Neutrophil (primary cell): Measurements from ENCODE around the gene NUBP2.

Source experiments
- H3K27ac ChIP-seq: fragments of 200-600 bp; sonication (generic); 2 replicates; pipeline ENCODE4 v1.5.1; 2016; ENCODE audit warnings: mild to moderate bottlenecking, moderate library complexity
- H3K27me3 ChIP-seq: fragments of 200-600 bp; sonication (generic); 2 replicates; pipeline ENCODE4 v1.6.0; 2016; ENCODE audit warnings: mild to moderate bottlenecking
- H3K36me3 ChIP-seq: fragments of 200-600 bp; sonication (generic); 2 replicates; pipeline ENCODE4 v1.5.1; 2017
- H3K4me1 ChIP-seq, 2 experiments: fragments of 200-600 bp in 1 of 2; sonication (generic) in 1 of 2; 1 replicate in 1 of 2; 2 replicates in 1 of 2; pipeline versions ENCODE4 v1.5.1 to v1.6.1; 2013 to 2016; ENCODE audit warnings: low read depth in 1 of 2, low read length in 1 of 2, mild to moderate bottlenecking in 1 of 2, moderate library complexity in 1 of 2; ENCODE audit not compliant: control insufficient read depth in 1 of 2, insufficient read depth in 1 of 2
- H3K4me3 ChIP-seq, 2 experiments: fragments of 200-600 bp in 1 of 2; sonication (generic) in 1 of 2; 1 replicate in 1 of 2; 2 replicates in 1 of 2; pipeline ENCODE4 v1.5.1; 2013 to 2016; ENCODE audit warnings: low read depth in 1 of 2, low read length in 1 of 2, mild to moderate bottlenecking in 1 of 2, moderate library complexity in 1 of 2
- H3K9me3 ChIP-seq: fragments of 200-600 bp; sonication (generic); 2 replicates; pipeline ENCODE4 v1.5.1; 2016
- TF ChIP-seq, protein P1 (sequence below): fragments of 200-600 bp; sonication (generic); IDR thresholded peaks from 2 replicates; pipeline ENCODE4 v1.5.1; 2016; ENCODE audit warnings: antibody characterized with exemption

NUBP2 gene

DNA sequence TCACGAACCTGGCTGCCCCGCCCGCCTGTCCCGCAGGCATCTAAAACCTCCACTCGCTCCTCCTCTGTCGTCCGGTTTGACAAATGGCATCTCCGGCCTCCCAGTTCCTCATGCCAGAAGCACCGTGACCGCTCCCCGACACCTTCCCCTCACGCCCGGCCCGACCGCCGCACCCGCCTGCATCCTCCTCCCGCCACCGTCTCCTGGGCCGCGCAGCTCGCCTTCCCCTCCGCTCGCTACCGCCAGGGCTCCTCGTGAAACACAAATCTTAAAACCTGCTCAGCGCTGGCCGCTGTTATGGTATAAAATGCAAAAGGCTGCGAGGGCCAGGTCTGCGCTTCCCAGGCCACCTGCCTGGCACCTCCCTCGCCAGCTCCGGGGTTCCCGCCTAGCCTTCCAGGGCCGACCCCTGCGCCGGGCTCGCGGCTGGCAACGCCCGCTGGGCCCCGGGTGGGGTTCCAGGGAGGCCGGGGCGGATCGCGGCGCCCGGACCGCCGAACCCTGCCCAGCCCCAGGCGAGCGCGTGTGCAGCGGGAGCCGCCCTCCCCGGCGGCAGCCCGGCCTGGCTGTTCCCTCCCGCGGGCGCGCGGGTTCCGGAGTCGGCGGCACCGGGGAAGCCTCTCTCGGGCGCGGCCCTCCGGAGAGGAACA is 877 bp upstream of the NUBP2 start:
- Histone ChIP-seq H3K36me3 (peaks cover 47% of the 10 kb centered on the region), H3K9me3 (no peaks in the 10 kb centered on the region), H3K4me1 (peaks cover 23 to 26% of the 10 kb centered on the region in 2 experiments)

DNA sequence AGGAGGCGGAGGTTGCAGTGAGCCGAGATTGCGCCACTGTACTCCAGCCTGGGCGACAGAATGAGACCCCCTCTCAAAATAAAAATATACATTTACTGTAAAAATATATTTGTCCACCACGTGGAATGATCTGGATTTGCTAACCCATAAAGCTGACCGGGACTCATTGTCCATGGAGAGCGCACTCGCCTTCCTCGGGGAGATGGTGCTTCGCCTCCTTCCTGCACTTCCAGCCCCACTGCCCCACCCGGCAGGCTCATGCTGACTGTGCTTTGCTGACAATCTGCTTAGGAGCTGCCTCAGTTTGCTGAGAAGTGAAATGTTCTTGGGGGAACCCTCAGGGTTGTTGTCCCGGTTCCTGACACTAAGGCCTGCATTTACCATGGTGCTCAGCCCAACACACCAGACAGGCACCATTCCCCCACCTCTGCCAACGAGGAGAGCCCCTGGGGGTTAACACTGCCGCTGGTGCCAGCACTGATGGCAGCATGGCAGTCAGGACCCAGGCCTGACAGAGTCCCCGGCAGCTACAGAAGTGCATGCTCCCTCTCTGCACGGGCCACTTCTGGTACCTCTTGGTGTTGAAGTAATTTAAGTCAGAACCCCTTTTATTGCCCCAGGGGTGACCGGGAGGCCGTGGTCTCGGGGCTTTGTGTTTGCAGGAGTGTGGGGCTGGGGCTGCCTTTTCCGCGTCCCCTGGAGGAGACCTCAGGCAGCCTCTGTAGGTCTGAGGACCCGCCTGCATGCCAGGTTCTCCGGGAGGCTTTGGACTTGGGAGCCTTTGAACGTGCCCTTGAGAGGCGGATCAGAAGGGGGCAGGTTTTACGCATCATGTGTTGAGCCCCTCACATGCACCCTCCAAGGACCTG is 2.5 kb downstream of the NUBP2 start:
- H3K36me3 ChIP-seq, result peaks cover 46% of the 10 kb centered on the region

More for the DNA sequence above, 877 bp upstream of the NUBP2 start:
- H3K27ac ChIP-seq, result peak overlapping the region; percentile 94
- TF ChIP-seq, protein P1, sequence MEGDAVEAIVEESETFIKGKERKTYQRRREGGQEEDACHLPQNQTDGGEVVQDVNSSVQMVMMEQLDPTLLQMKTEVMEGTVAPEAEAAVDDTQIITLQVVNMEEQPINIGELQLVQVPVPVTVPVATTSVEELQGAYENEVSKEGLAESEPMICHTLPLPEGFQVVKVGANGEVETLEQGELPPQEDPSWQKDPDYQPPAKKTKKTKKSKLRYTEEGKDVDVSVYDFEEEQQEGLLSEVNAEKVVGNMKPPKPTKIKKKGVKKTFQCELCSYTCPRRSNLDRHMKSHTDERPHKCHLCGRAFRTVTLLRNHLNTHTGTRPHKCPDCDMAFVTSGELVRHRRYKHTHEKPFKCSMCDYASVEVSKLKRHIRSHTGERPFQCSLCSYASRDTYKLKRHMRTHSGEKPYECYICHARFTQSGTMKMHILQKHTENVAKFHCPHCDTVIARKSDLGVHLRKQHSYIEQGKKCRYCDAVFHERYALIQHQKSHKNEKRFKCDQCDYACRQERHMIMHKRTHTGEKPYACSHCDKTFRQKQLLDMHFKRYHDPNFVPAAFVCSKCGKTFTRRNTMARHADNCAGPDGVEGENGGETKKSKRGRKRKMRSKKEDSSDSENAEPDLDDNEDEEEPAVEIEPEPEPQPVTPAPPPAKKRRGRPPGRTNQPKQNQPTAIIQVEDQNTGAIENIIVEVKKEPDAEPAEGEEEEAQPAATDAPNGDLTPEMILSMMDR, result no peak
- peak overlapping the region; percentile 75 to 77 for H3K4me3 ChIP-seq
- no peaks in the 10 kb centered on the region for H3K27me3 ChIP-seq

DNA sequence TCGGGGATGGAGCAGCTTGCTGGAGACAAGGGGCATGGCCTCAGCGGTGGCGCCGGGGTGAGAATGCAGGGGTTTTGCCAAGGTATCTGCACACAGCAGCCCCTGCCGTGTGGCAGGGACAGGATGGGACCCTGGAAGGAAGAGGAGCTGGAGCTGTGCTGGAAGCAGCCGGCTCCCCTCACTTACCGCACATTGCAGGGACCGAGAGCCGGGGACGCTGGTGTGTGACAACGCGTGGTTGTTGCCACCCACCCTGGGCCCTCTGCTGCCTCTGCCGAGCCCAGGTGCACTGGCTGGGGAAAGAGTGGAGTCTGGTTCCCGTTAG is 3.0 kb downstream of the NUBP2 start:
- Histone ChIP-seq H3K4me3 (no peak overlapping the region), H3K36me3 (peaks cover 46% of the 10 kb centered on the region), H3K9me3 (no peaks in the 10 kb centered on the region), H3K27me3 (no peaks in the 10 kb centered on the region), H3K27ac (no peak overlapping the region), H3K4me1 (peaks cover 20 to 23% of the 10 kb centered on the region in 2 experiments)
- TF ChIP-seq, protein P1, result no peak

More for the DNA sequence above, 2.5 kb downstream of the NUBP2 start:
- H3K27me3 ChIP-seq, result no peaks in the 10 kb centered on the region
- H3K4me3 ChIP-seq, result no peak overlapping the region
- peaks cover 23 to 26% of the 10 kb centered on the region in 2 experiments for H3K4me1 ChIP-seq
- H3K27ac ChIP-seq, result no peak overlapping the region
- TF ChIP-seq, protein P1, result no peak
- no peaks in the 10 kb centered on the region for H3K9me3 ChIP-seq

DNA sequence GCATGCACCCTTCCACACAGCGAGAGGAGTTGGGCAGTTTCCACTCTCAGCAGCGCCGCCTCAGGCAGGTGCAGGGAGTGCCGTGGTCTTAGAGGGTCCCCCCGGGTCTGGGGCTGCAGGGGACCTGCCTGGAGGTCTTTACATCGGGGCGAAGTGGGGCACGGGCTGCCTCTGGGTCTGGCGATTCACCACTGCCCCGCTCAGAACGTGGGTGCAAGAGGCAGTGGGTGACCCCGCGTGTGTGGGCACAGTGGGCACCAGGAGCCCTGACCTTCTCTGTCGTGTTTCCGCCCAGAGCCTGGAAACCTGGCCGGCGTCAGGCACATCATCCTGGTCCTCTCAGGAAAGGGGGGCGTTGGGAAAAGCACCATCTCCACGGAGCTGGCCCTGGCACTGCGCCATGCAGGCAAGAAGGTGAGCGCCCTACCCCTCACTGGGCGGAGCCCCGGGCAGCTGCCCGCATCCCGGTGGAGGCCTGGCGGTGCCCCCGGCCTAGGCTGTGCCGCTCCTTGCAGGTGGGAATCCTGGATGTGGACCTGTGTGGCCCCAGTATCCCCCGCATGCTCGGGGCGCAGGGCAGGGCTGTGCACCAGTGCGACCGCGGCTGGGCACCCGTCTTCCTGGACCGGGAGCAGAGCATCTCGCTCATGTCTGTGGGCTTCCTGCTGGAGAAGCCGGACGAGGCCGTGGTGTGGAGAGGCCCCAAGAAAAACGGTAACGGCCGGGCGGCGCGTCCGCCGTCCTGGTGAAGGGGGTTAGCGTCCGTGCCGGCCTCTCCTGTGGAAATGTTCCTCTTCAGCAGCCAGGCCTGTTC is 3.7 kb downstream of the NUBP2 start:
- Histone ChIP-seq H3K4me3 (no peak overlapping the region), H3K4me1 (peaks cover 13 to 17% of the 10 kb centered on the region in 2 experiments), H3K36me3 (peaks cover 46% of the 10 kb centered on the region), H3K9me3 (no peaks in the 10 kb centered on the region), H3K27me3 (no peaks in the 10 kb centered on the region), H3K27ac (no peak overlapping the region)
- TF ChIP-seq, protein P1, result no peak

DNA sequence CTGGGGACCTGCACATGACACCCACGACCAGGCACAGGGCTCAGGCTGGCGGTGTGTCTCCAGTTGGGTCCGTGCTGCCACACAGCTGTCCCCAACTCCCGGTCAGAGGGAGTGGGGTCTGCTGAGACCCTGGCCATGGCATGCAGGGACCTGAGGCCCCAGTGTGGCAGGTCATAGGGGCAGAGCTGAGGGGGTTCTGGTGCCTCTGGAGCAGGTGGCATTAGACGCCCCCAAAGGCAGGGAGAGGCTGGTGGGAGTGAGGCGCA is 4.2 kb downstream of the NUBP2 start:
- TF ChIP-seq, protein P1, result no peak
- no peaks in the 10 kb centered on the region for H3K9me3 ChIP-seq
- no peak overlapping the region for H3K4me3 ChIP-seq
- H3K27me3 ChIP-seq, result no peaks in the 10 kb centered on the region
- H3K27ac ChIP-seq, result no peak overlapping the region
- H3K36me3 ChIP-seq, result peaks cover 52% of the 10 kb centered on the region
- H3K4me1 ChIP-seq, result peaks cover 8 to 12% of the 10 kb centered on the region in 2 experiments
